K562 (cell line): ENCODE results near the gene DGCR8. TPM values are rescaled to one million over a fixed set of nuclear protein-coding genes. Genes with fewer than 3 reads are reported as not detected.

ENCODE experiments used
- BRD4 ChIP-seq: fragments of 200-600 bp; sonication (generic); IDR thresholded peaks from 2 replicates; pipeline ENCODE4 v1.6.1; 2017; ENCODE audit warnings: inconsistent platforms
- EWSR1 ChIP-seq: fragments of 450-650 bp; IDR thresholded peaks from 2 replicates; pipeline ENCODE4 v1.6.1; 2018; ENCODE audit warnings: borderline replicate concordance, mild to moderate bottlenecking, low read depth, moderate library complexity; ENCODE audit not compliant: partially characterized antibody
- FOXA1 ChIP-seq: fragments of 450-650 bp; IDR thresholded peaks from 2 replicates; pipeline ENCODE4 v1.6.1; 2016; ENCODE audit warnings: mild to moderate bottlenecking, borderline replicate concordance
- GABPB1 ChIP-seq: sonication (generic); formaldehyde crosslinking; IDR thresholded peaks from 2 replicates; pipeline ENCODE4 v1.8.0; 2022; ENCODE audit warnings: mild to moderate bottlenecking, missing genetic modification reagents
- GATA2 ChIP-seq: sonication (generic); formaldehyde crosslinking; IDR thresholded peaks from 2 replicates; pipeline ENCODE4 v1.4.0; 2020; ENCODE audit warnings: mild to moderate bottlenecking, missing genetic modification reagents
- HNRNPLL ChIP-seq: fragments of 200-400 bp; formaldehyde crosslinking; IDR thresholded peaks from 2 replicates; pipeline ENCODE4 v1.6.1; 2017; ENCODE audit warnings: low read length, low read depth, mild to moderate bottlenecking; ENCODE audit not compliant: poor library complexity, severe bottlenecking
- NCOA2 ChIP-seq, 2 experiments: fragments of 450-650 bp; IDR thresholded peaks; 2 replicates each; pipeline ENCODE4 v1.6.1; 2018; ENCODE audit warnings: mild to moderate bottlenecking in 2 of 2, moderate library complexity in 1 of 2; ENCODE audit not compliant: partially characterized antibody in 2 of 2
- NFIX ChIP-seq: fragments of 250-450 bp; sonication (Bioruptor Pico); IDR thresholded peaks from 2 replicates; pipeline ENCODE4 v1.4.0; 2020; ENCODE audit warnings: low read depth, mild to moderate bottlenecking, moderate library complexity
- POLR2B ChIP-seq: fragments of 450-650 bp; IDR thresholded peaks from 2 replicates; pipeline ENCODE4 v1.6.1; 2018; ENCODE audit warnings: low read depth; ENCODE audit not compliant: partially characterized antibody
- RFX1 ChIP-seq: fragments of 450-650 bp; IDR thresholded peaks from 2 replicates; pipeline ENCODE4 v1.6.1; 2016; ENCODE audit warnings: mild to moderate bottlenecking, moderate library complexity
- SAFB ChIP-seq: fragments of 200-400 bp; formaldehyde crosslinking; IDR thresholded peaks from 2 replicates; pipeline ENCODE4 v1.6.1; 2017; ENCODE audit warnings: low read depth, low read length, borderline replicate concordance
- TSC22D4 ChIP-seq: fragments of 450-650 bp; IDR thresholded peaks from 2 replicates; pipeline ENCODE4 v1.6.1; 2016; ENCODE audit warnings: missing genetic modification characterization, missing biosample characterization, control low read depth
- ZNF445 ChIP-seq: fragments of 250-450 bp; sonication (Bioruptor Pico); IDR thresholded peaks from 2 replicates; pipeline ENCODE4 v1.4.0; 2020; ENCODE audit warnings: low read depth, mild to moderate bottlenecking, moderate library complexity
- polyA plus RNA-seq, 8 experiments: library from polyadenylated mRNA; depleted of rRNA in 4 of 8; stranded (reverse) in 5 of 8; unstranded in 3 of 8; fragments of >200 nt; fragmentation: Nextera tagmentation in 2 of 8; fragmentation: Illumina TruSeq in 1 of 8; extraction: Ambion mirVana in 2 of 8; extraction: Trizol in 1 of 8; gene quantifications; 2 replicates each; pipeline versions ENCODE4 v1.2.1 to v1.2.3, GENCODE V29; 2011 to 2014; ENCODE audit warnings: inconsistent platforms in 1 of 8, missing spikeins in 1 of 8
- total RNA-seq, 7 experiments: library from RNA; depleted of rRNA in 6 of 7; stranded (reverse); fragments of >200 nt in 6 of 7; fragmentation: Illumina TruSeq in 2 of 7; extraction: Trizol in 2 of 7; gene quantifications; 2 replicates each; pipeline versions ENCODE4 v1.2.1 to v1.2.3, GENCODE V29; 2011 to 2021; ENCODE audit warnings: low replicate concordance in 1 of 7
- TF ChIP-seq, protein P1 (sequence below): fragments of 200-800 bp; sonication (Bioruptor generic); IDR thresholded peaks from 2 replicates; pipeline ENCODE4 v1.6.1; 2016; ENCODE audit warnings: missing genetic modification characterization, missing compliant biosample characterization
- TF ChIP-seq, protein P2 (sequence below): IDR thresholded peaks from 2 replicates; pipeline ENCODE4 v1.6.1; 2012; ENCODE audit warnings: low read depth, low read length, improper control_type of control experiment, borderline replicate concordance
- TF ChIP-seq, protein P3 (sequence below): fragments of 450-650 bp; formaldehyde crosslinking; IDR thresholded peaks from 2 replicates; pipeline ENCODE4 v1.4.0; 2022; ENCODE audit warnings: missing genetic modification characterization
- TF ChIP-seq, protein P4 (sequence below): fragments of 250-450 bp; sonication (Bioruptor Pico); IDR thresholded peaks from 2 replicates; pipeline ENCODE4 v1.5.0; 2021
- TF ChIP-seq, protein P5 (sequence below): fragments of 250-450 bp; sonication (Bioruptor Pico); IDR thresholded peaks from 2 replicates; pipeline ENCODE4 v1.4.0; 2020; ENCODE audit warnings: mild to moderate bottlenecking, moderate library complexity

DGCR8 gene
- total and polyA plus RNA-seq, 9 of the 15 experiments (the other 6 are each of a cell fraction or from before 2014, with no cell fraction given): 5.9 to 144 (median 80.1) TPM

DNA sequence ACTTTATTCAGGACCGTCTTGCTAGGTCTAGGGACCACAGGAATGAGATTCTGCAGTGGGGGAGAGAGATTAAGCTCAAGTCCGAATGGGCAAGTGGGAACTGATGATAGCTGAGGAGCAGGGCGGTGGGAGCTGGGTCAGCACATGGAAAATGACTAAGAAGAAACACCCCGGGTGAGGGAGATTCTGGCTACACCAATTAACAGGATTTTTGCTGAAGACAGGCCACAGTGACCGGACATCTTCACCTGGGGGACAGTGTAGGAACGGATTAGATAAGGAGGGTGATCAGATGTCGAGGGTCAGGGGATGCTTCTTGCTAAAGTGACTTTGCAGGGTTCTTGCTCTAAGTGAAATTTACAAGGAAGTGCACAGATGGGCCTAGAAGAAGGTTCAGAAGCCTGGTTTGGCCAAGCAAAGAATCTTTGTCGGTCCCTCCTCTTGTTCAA, 8.5 kb upstream of the DGCR8 start (continued):
- TF ChIP-seq TSC22D4: no peak
- TF ChIP-seq, protein P1, sequence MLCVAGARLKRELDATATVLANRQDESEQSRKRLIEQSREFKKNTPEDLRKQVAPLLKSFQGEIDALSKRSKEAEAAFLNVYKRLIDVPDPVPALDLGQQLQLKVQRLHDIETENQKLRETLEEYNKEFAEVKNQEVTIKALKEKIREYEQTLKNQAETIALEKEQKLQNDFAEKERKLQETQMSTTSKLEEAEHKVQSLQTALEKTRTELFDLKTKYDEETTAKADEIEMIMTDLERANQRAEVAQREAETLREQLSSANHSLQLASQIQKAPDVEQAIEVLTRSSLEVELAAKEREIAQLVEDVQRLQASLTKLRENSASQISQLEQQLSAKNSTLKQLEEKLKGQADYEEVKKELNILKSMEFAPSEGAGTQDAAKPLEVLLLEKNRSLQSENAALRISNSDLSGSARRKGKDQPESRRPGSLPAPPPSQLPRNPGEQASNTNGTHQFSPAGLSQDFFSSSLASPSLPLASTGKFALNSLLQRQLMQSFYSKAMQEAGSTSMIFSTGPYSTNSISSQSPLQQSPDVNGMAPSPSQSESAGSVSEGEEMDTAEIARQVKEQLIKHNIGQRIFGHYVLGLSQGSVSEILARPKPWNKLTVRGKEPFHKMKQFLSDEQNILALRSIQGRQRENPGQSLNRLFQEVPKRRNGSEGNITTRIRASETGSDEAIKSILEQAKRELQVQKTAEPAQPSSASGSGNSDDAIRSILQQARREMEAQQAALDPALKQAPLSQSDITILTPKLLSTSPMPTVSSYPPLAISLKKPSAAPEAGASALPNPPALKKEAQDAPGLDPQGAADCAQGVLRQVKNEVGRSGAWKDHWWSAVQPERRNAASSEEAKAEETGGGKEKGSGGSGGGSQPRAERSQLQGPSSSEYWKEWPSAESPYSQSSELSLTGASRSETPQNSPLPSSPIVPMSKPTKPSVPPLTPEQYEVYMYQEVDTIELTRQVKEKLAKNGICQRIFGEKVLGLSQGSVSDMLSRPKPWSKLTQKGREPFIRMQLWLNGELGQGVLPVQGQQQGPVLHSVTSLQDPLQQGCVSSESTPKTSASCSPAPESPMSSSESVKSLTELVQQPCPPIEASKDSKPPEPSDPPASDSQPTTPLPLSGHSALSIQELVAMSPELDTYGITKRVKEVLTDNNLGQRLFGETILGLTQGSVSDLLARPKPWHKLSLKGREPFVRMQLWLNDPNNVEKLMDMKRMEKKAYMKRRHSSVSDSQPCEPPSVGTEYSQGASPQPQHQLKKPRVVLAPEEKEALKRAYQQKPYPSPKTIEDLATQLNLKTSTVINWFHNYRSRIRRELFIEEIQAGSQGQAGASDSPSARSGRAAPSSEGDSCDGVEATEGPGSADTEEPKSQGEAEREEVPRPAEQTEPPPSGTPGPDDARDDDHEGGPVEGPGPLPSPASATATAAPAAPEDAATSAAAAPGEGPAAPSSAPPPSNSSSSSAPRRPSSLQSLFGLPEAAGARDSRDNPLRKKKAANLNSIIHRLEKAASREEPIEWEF (CRISPR knock-in tag): no peak
- TF ChIP-seq, protein P2, sequence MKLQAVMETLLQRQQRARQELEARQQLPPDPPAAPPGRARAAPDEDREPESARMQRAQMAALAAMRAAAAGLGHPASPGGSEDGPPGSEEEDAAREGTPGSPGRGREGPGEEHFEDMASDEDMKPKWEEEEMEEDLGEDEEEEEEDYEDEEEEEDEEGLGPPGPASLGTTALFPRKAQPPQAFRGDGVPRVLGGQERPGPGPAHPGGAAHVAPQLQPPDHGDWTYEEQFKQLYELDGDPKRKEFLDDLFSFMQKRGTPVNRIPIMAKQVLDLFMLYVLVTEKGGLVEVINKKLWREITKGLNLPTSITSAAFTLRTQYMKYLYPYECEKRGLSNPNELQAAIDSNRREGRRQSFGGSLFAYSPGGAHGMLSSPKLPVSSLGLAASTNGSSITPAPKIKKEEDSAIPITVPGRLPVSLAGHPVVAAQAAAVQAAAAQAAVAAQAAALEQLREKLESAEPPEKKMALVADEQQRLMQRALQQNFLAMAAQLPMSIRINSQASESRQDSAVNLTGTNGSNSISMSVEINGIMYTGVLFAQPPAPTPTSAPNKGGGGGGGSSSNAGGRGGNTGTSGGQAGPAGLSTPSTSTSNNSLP: no peak
- TF ChIP-seq FOXA1: no peak
- TF ChIP-seq BRD4: no peak
- TF ChIP-seq NCOA2 (IDR thresholded peaks at IDR 0.05; ENCODE audit: partially characterized antibody in 2 of 2): no peak
- TF ChIP-seq, protein P3, sequence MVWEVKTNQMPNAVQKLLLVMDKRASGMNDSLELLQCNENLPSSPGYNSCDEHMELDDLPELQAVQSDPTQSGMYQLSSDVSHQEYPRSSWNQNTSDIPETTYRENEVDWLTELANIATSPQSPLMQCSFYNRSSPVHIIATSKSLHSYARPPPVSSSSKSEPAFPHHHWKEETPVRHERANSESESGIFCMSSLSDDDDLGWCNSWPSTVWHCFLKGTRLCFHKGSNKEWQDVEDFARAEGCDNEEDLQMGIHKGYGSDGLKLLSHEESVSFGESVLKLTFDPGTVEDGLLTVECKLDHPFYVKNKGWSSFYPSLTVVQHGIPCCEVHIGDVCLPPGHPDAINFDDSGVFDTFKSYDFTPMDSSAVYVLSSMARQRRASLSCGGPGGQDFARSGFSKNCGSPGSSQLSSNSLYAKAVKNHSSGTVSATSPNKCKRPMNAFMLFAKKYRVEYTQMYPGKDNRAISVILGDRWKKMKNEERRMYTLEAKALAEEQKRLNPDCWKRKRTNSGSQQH (CRISPR knock-in tag): no peak
- no peak for TF ChIP-seq RFX1
- no peak for TF ChIP-seq ZNF445
- no peak for TF ChIP-seq POLR2B
- no peak for TF ChIP-seq GATA2 (CRISPR knock-in tag)
- TF ChIP-seq, protein P4, sequence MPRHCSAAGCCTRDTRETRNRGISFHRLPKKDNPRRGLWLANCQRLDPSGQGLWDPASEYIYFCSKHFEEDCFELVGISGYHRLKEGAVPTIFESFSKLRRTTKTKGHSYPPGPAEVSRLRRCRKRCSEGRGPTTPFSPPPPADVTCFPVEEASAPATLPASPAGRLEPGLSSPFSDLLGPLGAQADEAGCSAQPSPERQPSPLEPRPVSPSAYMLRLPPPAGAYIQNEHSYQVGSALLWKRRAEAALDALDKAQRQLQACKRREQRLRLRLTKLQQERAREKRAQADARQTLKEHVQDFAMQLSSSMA (CRISPR knock-in tag): no peak
- no peak for TF ChIP-seq SAFB
- TF ChIP-seq HNRNPLL: no peak
- no peak for TF ChIP-seq GABPB1 (CRISPR knock-in tag)
- TF ChIP-seq, protein P5, sequence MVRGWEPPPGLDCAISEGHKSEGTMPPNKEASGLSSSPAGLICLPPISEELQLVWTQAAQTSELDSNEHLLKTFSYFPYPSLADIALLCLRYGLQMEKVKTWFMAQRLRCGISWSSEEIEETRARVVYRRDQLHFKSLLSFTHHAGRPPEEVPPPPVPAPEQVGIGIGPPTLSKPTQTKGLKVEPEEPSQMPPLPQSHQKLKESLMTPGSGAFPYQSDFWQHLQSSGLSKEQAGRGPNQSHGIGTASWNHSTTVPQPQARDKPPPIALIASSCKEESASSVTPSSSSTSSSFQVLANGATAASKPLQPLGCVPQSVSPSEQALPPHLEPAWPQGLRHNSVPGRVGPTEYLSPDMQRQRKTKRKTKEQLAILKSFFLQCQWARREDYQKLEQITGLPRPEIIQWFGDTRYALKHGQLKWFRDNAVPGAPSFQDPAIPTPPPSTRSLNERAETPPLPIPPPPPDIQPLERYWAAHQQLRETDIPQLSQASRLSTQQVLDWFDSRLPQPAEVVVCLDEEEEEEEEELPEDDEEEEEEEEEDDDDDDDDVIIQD (CRISPR knock-in tag): no peak
- no peak for TF ChIP-seq EWSR1
- TF ChIP-seq NFIX (CRISPR knock-in tag): no peak
